ENCODE measurements around the gene AXL. TPM values are rescaled to one million over a fixed set of nuclear protein-coding genes. Genes with fewer than 3 reads are reported as not detected.

The AXL gene
- total and polyA plus RNA-seq, 2 of the 13 experiments (the other 11 are each of a cell fraction or from before 2014, with no cell fraction given): 0.71 to 5.9 TPM

- no peak for TF ChIP-seq ATF3 (CRISPR knock-in tag; IDR thresholded peaks at IDR 0.05)
- TF ChIP-seq ZNF337 (CRISPR knock-in tag; IDR thresholded peaks at IDR 0.05; ENCODE audit: borderline replicate concordance, low read depth): 0 out of 2 replicates have a peak, but pooled peaks have one; percentile 16
- no peak for TF ChIP-seq ONECUT2 (CRISPR knock-in tag; IDR thresholded peaks at IDR 0.05)
- no peak for TF ChIP-seq EP300 (IDR thresholded peaks at IDR 0.05; ENCODE audit: low read depth in 2 of 2, low read length in 2 of 2)
- TF ChIP-seq EP300 (CRISPR knock-in tag; IDR thresholded peaks at IDR 0.05; ENCODE audit: borderline replicate concordance): no peak
- peak; percentile 85 for TF ChIP-seq MXD1 (CRISPR knock-in tag; IDR thresholded peaks at IDR 0.05)
- no peak for TF ChIP-seq ZSCAN30 (CRISPR knock-in tag; IDR thresholded peaks at IDR 0.05)
- TF ChIP-seq KDM3A (CRISPR knock-in tag; IDR thresholded peaks at IDR 0.05; ENCODE audit: low read depth): no peak
- TF ChIP-seq, protein P1, sequence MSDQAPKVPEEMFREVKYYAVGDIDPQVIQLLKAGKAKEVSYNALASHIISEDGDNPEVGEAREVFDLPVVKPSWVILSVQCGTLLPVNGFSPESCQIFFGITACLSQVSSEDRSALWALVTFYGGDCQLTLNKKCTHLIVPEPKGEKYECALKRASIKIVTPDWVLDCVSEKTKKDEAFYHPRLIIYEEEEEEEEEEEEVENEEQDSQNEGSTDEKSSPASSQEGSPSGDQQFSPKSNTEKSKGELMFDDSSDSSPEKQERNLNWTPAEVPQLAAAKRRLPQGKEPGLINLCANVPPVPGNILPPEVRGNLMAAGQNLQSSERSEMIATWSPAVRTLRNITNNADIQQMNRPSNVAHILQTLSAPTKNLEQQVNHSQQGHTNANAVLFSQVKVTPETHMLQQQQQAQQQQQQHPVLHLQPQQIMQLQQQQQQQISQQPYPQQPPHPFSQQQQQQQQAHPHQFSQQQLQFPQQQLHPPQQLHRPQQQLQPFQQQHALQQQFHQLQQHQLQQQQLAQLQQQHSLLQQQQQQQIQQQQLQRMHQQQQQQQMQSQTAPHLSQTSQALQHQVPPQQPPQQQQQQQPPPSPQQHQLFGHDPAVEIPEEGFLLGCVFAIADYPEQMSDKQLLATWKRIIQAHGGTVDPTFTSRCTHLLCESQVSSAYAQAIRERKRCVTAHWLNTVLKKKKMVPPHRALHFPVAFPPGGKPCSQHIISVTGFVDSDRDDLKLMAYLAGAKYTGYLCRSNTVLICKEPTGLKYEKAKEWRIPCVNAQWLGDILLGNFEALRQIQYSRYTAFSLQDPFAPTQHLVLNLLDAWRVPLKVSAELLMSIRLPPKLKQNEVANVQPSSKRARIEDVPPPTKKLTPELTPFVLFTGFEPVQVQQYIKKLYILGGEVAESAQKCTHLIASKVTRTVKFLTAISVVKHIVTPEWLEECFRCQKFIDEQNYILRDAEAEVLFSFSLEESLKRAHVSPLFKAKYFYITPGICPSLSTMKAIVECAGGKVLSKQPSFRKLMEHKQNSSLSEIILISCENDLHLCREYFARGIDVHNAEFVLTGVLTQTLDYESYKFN (CRISPR knock-in tag; conservative IDR thresholded peaks at IDR 0.05): no peak
- no peak for TF ChIP-seq ZNF3 (CRISPR knock-in tag; IDR thresholded peaks at IDR 0.05)
- no peak for TF ChIP-seq ZNF549 (CRISPR knock-in tag; IDR thresholded peaks at IDR 0.05)
- TF ChIP-seq ZNF136 (CRISPR knock-in tag; IDR thresholded peaks at IDR 0.05; ENCODE audit: low read depth): no peak; the same call in 1 of the 2 replicates
- peak; percentile 79 for TF ChIP-seq ZFP82 (CRISPR knock-in tag; IDR thresholded peaks at IDR 0.05; ENCODE audit: borderline replicate concordance)
- peak; percentile 15; the same call in 1 of the 2 replicates for TF ChIP-seq ZNF746 (CRISPR knock-in tag; IDR thresholded peaks at IDR 0.05)
Measured at GRCh38 chr19:41264581-41265394, 45.8 kb downstream of the AXL start (continued).

All from HepG2 (cell line).